SK-N-SH (cell line): ENCODE measurements around the gene DCUN1D2.

Source experiments
- FOSL2 ChIP-seq: IDR thresholded peaks from 2 replicates; pipeline ENCODE4 v1.4.0; 2012; ENCODE audit warnings: low read depth, mild to moderate bottlenecking, moderate library complexity, borderline replicate concordance
- POLR2AphosphoS5 ChIP-seq: IDR thresholded peaks from 2 replicates; pipeline ENCODE4 v1.6.1; 2012; ENCODE audit warnings: low read depth, low read length
- RCOR1 ChIP-seq: fragments of 150-350 bp; IDR thresholded peaks from 2 replicates; pipeline ENCODE4 v1.6.1; 2017; ENCODE audit warnings: antibody characterized with exemption, low read length
- RFX5 ChIP-seq: IDR thresholded peaks from 2 replicates; pipeline ENCODE4 v1.6.1; 2012; ENCODE audit warnings: mild to moderate bottlenecking, improper control_type of control experiment, low read length
- TAF1 ChIP-seq: IDR thresholded peaks from 2 replicates; pipeline ENCODE4 v1.6.1; 2012; ENCODE audit warnings: low read depth, mild to moderate bottlenecking, low read length, moderate library complexity, borderline replicate concordance
- TEAD4 ChIP-seq: IDR thresholded peaks from 2 replicates; pipeline ENCODE4 v1.4.0; 2012; ENCODE audit warnings: mild to moderate bottlenecking, borderline replicate concordance; ENCODE audit not compliant: insufficient read depth
- TF ChIP-seq, protein P1 (sequence below): IDR thresholded peaks from 2 replicates; pipeline ENCODE4 v1.4.0; 2012; ENCODE audit warnings: low read depth
- TF ChIP-seq, protein P2 (sequence below): fragments of 200-600 bp; sonication (generic); IDR thresholded peaks from 2 replicates; pipeline ENCODE4 v1.6.1; 2017; ENCODE audit warnings: antibody characterized with exemption, mild to moderate bottlenecking, moderate library complexity
- TF ChIP-seq, protein P3 (sequence below): IDR thresholded peaks from 2 replicates; pipeline ENCODE4; 2012

DNA sequence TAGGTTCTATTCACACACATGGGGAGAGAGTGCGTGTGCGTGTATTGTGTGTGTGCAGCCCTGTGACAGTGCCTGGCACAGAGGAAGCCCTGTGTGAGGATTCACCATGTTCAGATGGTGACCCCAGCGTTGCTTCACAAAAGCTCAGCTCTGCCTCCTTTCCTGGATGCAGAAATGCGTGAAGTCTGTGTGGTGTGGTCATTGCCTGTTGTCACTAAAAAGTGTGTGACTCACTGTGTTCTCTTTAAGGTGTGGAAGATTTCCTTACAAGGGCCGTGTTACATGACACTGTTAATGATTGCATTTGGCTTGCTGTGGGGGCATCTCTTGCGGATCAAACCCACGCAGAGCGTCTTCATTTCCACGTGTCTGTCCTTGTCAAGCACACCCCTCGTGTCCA is 19.5 kb upstream of the DCUN1D2 start:
- TF ChIP-seq, protein P1, sequence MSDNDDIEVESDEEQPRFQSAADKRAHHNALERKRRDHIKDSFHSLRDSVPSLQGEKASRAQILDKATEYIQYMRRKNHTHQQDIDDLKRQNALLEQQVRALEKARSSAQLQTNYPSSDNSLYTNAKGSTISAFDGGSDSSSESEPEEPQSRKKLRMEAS, result no peak
- TF ChIP-seq, protein P2, sequence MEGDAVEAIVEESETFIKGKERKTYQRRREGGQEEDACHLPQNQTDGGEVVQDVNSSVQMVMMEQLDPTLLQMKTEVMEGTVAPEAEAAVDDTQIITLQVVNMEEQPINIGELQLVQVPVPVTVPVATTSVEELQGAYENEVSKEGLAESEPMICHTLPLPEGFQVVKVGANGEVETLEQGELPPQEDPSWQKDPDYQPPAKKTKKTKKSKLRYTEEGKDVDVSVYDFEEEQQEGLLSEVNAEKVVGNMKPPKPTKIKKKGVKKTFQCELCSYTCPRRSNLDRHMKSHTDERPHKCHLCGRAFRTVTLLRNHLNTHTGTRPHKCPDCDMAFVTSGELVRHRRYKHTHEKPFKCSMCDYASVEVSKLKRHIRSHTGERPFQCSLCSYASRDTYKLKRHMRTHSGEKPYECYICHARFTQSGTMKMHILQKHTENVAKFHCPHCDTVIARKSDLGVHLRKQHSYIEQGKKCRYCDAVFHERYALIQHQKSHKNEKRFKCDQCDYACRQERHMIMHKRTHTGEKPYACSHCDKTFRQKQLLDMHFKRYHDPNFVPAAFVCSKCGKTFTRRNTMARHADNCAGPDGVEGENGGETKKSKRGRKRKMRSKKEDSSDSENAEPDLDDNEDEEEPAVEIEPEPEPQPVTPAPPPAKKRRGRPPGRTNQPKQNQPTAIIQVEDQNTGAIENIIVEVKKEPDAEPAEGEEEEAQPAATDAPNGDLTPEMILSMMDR, result no peak
- no peak for TF ChIP-seq POLR2AphosphoS5
- TF ChIP-seq FOSL2, result no peak
- TF ChIP-seq RCOR1, result no peak
- TF ChIP-seq, protein P3, sequence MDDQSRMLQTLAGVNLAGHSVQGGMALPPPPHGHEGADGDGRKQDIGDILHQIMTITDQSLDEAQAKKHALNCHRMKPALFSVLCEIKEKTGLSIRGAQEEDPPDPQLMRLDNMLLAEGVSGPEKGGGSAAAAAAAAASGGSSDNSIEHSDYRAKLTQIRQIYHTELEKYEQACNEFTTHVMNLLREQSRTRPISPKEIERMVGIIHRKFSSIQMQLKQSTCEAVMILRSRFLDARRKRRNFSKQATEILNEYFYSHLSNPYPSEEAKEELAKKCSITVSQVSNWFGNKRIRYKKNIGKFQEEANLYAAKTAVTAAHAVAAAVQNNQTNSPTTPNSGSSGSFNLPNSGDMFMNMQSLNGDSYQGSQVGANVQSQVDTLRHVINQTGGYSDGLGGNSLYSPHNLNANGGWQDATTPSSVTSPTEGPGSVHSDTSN, result no peak
- no peak for TF ChIP-seq TAF1
- TF ChIP-seq RFX5, result no peak
- no peak for TF ChIP-seq TEAD4
